HEK293T (cell line): ENCODE measurements around the gene ADAP1.

Source experiments
- ARNT ChIP-seq: fragments of 450-650 bp; IDR thresholded peaks from 2 replicates; pipeline ENCODE4 v1.6.1; 2017; ENCODE audit warnings: mild to moderate bottlenecking
- BHLHE40 ChIP-seq: fragments of 450-650 bp; IDR thresholded peaks from 2 replicates; pipeline ENCODE4 v1.6.1; 2016; ENCODE audit warnings: mild to moderate bottlenecking, moderate library complexity, borderline replicate concordance
- CTBP1 ChIP-seq: fragments of 450-650 bp; IDR thresholded peaks from 2 replicates; pipeline ENCODE4 v1.6.1; 2016; ENCODE audit warnings: borderline replicate concordance
- ELF4 ChIP-seq: fragments of 450-650 bp; IDR thresholded peaks from 2 replicates; pipeline ENCODE4 v1.6.1; 2017; ENCODE audit warnings: antibody characterized with exemption
- FOXA1 ChIP-seq: fragments of 450-650 bp; IDR thresholded peaks from 2 replicates; pipeline ENCODE4 v1.6.1; 2016; ENCODE audit warnings: mild to moderate bottlenecking
- FOXK2 ChIP-seq: fragments of 450-650 bp; IDR thresholded peaks from 2 replicates; pipeline ENCODE4 v1.6.1; 2016; ENCODE audit warnings: mild to moderate bottlenecking
- FOXM1 ChIP-seq: fragments of 450-650 bp; IDR thresholded peaks from 2 replicates; pipeline ENCODE4 v1.6.1; 2017; ENCODE audit warnings: mild to moderate bottlenecking, borderline replicate concordance
- HDGF ChIP-seq: fragments of 450-650 bp; IDR thresholded peaks from 2 replicates; pipeline ENCODE4 v1.6.1; 2017; ENCODE audit warnings: antibody characterized with exemption, borderline replicate concordance
- LEF1 ChIP-seq: fragments of 450-650 bp; IDR thresholded peaks from 2 replicates; pipeline ENCODE4 v1.6.1; 2017; ENCODE audit warnings: mild to moderate bottlenecking, borderline replicate concordance
- NFRKB ChIP-seq: fragments of 450-650 bp; IDR thresholded peaks from 2 replicates; pipeline ENCODE4 v1.6.1; 2016; ENCODE audit warnings: mild to moderate bottlenecking, moderate library complexity
- PKNOX1 ChIP-seq: fragments of 450-650 bp; IDR thresholded peaks from 2 replicates; pipeline ENCODE4 v1.6.1; 2016
- SP1 ChIP-seq: fragments of 450-650 bp; IDR thresholded peaks from 2 replicates; pipeline ENCODE4 v1.6.1; 2017
- TARDBP ChIP-seq: fragments of 450-650 bp; IDR thresholded peaks from 2 replicates; pipeline ENCODE4 v1.6.1; 2016
- ZNF384 ChIP-seq: fragments of 450-650 bp; IDR thresholded peaks from 2 replicates; pipeline ENCODE4 v1.6.1; 2016

- TF ChIP-seq HDGF (no peak), ARNT (no peak), NFRKB (no peak), LEF1 (no peak), TARDBP (no peak), SP1 (no peak), ELF4 (no peak), FOXM1 (no peak), BHLHE40 (no peak), FOXK2 (no peak), CTBP1 (no peak), FOXA1 (no peak), ZNF384 (no peak), PKNOX1 (no peak)
Measured at GRCh38 chr7:981793-982510, 27.5 kb upstream of the ADAP1 start.
